HG03103 (cell line): ENCODE measurements around the gene EFL1.
A peak's percentile ranks its signal among the peaks of the same experiment; 100 is the strongest.

Source experiments
- ATAC-seq: cut with Tn5 transposase; IDR thresholded peaks from one replicate; pipeline ENCODE4 v1.9.1; 2021; ENCODE audit warnings: low read depth; ENCODE audit not compliant: unreplicated experiment

EFL1 gene

GRCh38 chr15:82128401-82129148, 134.0 kb downstream of the EFL1 start:
- ATAC-seq, result no peak

DNA sequence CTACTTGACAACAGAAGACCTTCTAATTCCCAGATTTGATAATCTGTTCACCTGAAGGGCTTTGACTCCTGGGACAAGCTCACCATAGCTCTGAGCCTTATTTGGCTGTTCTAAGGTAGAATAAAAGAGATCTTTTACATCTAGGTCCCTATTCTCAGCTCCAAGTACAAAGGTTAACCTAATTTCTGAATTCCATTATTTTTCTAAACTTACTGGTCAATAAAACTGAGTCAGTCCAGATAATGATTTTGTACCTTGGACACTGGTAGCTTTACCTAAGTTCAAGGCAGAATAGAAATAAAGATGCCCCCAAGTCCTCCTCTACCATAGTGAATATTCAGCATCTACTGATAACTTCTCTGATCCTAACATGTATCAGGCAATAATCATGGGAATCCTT, 135.0 kb downstream of the EFL1 start:
- no peak for ATAC-seq

GRCh38 chr15:82126346-82126745, 136.2 kb downstream of the EFL1 start:
- no peak for ATAC-seq

- no peak for ATAC-seq
These were observed 137.9 kb downstream of the EFL1 start for GRCh38 chr15:82124331-82125263.

DNA sequence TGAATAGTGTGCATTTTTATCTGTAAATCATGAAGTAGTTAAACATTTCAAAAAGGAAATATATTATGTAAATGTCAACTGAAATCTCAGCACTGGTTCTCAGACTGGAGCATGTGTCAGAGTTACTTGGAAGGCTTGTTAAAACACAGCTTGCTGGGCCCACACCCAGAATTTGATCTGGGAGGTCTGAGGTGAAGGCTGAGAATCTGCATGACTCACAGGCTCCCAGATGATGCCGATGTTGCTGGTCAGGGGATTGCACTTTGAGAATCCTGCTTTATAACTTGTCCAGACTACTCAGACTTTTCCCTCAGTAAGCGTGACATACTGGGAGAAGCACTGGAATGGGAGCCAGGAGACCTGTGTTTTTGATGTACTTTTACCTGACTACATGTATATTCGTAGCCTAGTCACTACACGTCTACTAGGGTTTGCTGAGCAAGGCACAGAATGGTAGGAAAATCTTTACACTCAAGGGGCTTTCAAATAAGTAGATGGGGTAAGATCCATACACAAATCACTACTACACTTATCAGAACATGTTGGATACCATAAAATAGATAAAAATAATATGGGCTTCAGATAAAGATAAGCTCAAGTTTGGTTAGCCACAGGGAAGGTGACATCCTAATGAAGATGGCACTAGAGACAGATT, 139.7 kb downstream of the EFL1 start:
- no peak for ATAC-seq

GRCh38 chr15:82118040-82118439, 144.5 kb downstream of the EFL1 start:
- ATAC-seq, result no peak

GRCh38 chr15:82117296-82117695, 145.2 kb downstream of the EFL1 start:
- ATAC-seq, result no peak

GRCh38 chr15:82114660-82115059, 147.9 kb downstream of the EFL1 start:
- no peak for ATAC-seq

DNA sequence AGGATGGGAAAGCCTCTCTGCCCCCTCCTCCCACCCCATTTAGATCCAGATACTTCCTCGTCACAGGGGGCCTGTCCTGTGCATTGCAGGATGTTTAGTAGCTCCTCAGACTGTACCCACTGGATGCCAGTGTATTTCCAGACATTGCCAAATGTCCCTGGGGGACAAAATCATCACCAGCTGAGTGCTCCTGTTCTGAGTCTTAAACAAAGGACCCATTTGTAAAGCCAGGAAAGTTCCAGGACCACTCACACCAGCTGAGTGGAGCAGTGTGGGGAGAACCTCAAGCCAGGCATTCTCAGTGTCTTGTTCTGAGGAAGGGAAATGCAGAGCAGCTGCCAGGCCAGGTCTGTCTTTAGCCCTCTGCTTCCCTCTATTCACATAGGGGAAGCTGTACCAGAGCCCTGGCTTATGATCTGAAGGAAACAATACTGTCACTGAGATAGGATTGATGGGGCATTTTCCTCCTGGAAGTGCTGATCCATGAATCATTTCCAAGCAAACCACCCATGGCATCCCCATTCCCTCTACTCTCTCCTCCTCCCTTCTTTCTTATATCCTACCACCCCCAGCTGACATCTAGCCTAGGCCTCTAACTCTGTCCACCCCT, 149.3 kb downstream of the EFL1 start:
- no peak for ATAC-seq

DNA sequence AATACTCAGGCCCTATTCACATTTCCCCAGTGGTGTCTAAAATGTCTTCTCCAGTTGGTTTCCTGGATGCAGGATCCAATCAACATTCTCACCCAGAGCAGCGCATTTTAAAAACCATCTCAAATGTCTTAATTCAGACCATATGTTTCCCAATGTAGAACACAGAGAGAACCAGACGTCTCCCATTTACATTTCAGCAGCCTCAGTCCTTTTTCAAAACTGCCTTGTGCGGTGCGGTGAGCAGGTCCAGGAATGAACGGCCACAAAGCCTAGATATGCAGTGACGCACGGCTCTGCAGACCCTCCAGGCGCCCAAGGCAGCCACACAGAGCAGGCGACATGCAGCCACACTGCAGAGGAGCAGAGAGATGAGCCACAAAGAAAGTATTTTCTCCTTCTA, 150.6 kb downstream of the EFL1 start:
- ATAC-seq, result no peak

GRCh38 chr15:82110144-82110543, 152.4 kb downstream of the EFL1 start:
- no peak for ATAC-seq

GRCh38 chr15:82108489-82109078, 153.9 kb downstream of the EFL1 start:
- ATAC-seq, result peak; percentile 94

DNA sequence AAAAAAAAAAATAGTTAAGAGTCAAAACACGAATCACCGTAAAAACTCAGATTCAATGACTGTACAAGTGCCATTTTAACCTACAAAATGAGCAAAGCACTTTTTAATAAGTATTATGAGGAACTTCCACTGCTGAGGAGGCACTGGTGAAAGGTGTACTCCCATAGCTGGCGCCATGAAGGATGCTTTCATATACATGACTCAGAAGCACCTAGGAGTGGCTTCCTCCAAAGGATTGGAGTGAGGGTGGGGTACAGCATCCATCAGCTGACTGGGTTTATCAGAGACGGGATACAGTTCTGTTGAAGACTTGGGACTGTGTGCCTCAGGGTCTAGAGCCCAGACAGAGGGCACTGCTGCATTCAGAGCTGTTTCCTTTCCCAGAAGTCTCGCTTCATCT, 155.9 kb downstream of the EFL1 start:
- no peak for ATAC-seq

GRCh38 chr15:82105451-82106215, 156.9 kb downstream of the EFL1 start:
- no peak for ATAC-seq

DNA sequence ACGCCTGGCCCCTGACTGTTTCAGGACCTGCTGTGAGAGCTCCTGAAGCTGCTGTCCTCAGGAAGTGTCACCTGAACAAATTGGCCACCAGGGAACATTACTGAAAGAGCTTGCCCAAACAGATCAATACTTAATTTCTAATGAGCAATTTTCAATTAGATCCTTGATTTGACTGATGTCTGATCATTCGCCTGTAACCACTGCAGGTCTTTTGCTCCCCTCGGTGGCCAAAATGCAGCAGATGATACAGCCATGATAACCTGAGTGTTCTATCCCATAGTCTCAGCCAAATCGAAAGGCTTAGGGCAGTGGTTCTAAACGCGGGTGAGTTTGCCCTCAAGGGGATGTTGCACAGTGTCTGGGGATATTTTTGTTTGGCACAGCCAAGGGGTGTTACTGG, 159.1 kb downstream of the EFL1 start:
- no peak for ATAC-seq

GRCh38 chr15:82100111-82100929, 162.2 kb downstream of the EFL1 start:
- no peak for ATAC-seq

- ATAC-seq, result no peak
These were observed 163.9 kb downstream of the EFL1 start for GRCh38 chr15:82098674-82099073.

- no peak for ATAC-seq
These were observed 166.7 kb downstream of the EFL1 start for GRCh38 chr15:82095803-82096202.

DNA sequence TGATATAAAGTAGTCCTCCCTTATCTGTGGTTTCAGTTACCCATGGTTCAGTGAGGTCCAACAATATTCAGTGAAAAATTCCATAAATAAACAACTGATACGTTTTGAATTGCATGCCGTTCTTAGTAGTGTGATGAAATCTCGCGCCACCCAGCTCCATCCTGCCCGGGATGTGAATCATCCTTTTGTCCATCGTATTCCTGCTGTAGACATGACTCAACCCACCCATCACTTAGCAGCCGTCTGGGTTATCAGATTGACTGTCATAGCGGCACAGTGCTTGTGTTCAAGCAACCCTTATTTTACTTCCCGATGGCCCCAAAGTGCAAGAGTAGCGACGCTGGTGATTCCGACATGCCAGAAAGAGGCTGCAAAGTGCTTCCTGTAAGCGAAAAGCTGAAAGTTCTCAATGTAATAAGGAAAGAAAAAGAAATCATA, 168.7 kb downstream of the EFL1 start:
- no peak for ATAC-seq
